ENCODE data around the gene DNAJC13. TPM values are rescaled to one million over a fixed set of nuclear protein-coding genes. Genes with fewer than 3 reads are reported as not detected.

DNAJC13 gene
- total and polyA plus RNA-seq, 2 of the 8 experiments (the other 6 are each of a cell fraction or from before 2014, with no cell fraction given) = 7.9 to 28.8 TPM

- H2BK5ac ChIP-seq (ENCODE audit: low read depth, low read length) = no peak overlapping the region
- TF ChIP-seq E2F6 (IDR thresholded peaks at IDR 0.05) (no peak), CBX8 (IDR thresholded peaks at IDR 0.05; ENCODE audit: borderline replicate concordance, low read depth, low read length) (no peak), BACH1 (IDR thresholded peaks at IDR 0.05; ENCODE audit: low read length) (no peak), TCF12 (IDR thresholded peaks at IDR 0.05; ENCODE audit: low read depth, low read length) (no peak), CTBP2 (IDR thresholded peaks at IDR 0.05; ENCODE audit: borderline replicate concordance, insufficient read depth, insufficient read length, low read length) (no peak), CHD2 (IDR thresholded peaks at IDR 0.05; ENCODE audit: low read length) (no peak), SP2 (IDR thresholded peaks at IDR 0.05; ENCODE audit: low read length) (no peak), CHD1 (IDR thresholded peaks at IDR 0.05; ENCODE audit: low read depth, low read length) (no peak), SAP30 (IDR thresholded peaks at IDR 0.05; ENCODE audit: insufficient read depth, insufficient replicate concordance, low read length) (no peak), CBX5 (IDR thresholded peaks at IDR 0.05; ENCODE audit: low read depth, low read length) (no peak), GTF2F1 (IDR thresholded peaks at IDR 0.05; ENCODE audit: borderline replicate concordance, low read depth, low read length) (no peak), SIN3A (conservative IDR thresholded peaks at IDR 0.05 in 1 of 2, IDR thresholded peaks at IDR 0.05 in 1 of 2; ENCODE audit: low read depth in 1 of 2, low read length in 2 of 2) (no peak), BCL11A (IDR thresholded peaks at IDR 0.05; ENCODE audit: low read depth in 2 of 2, low read length in 2 of 2) (no peak)
- FAIRE-seq (no peak), DNase-seq (ENCODE audit: low read depth in 1 of 2, low spot score in 2 of 2) (no peak)
- CTCF ChIA-PET (ENCODE audit: partially characterized antibody) = no interaction called here
- H3K23me2 ChIP-seq (ENCODE audit: low read depth, low read length) = no peaks in the 10 kb centered on the region
- H2AFZ ChIP-seq (ENCODE audit: low read length) = no peak overlapping the region
- no peak overlapping the region for H3K27ac ChIP-seq (ENCODE audit: low read depth, low read length)
- H3K4me3 ChIP-seq (ENCODE audit: extremely low read depth in 1 of 4, insufficient read depth in 2 of 4, low read depth in 3 of 4, low read length in 4 of 4) = no peak overlapping the region
- no peak overlapping the region for H3K4me2 ChIP-seq (ENCODE audit: insufficient read depth in 1 of 2, low read depth in 2 of 2, low read length in 2 of 2)
- no peaks in the 10 kb centered on the region for H4K20me1 ChIP-seq (replicated peaks in 1 of 2; ENCODE audit: control insufficient read depth in 1 of 2, insufficient read depth in 2 of 2, low read length in 2 of 2)
- no peak overlapping the region for H2BK15ac ChIP-seq (ENCODE audit: low read length)
- H3K9me3 ChIP-seq (ENCODE audit: insufficient read depth in 2 of 2, low read depth in 1 of 2, low read length in 1 of 2) = no peaks in the 10 kb centered on the region
- no peaks in the 10 kb centered on the region for H3K27me3 ChIP-seq (replicated peaks in 1 of 4; ENCODE audit: control insufficient read depth in 3 of 4, extremely low read depth in 1 of 4, insufficient read depth in 3 of 4, low read length in 3 of 4)
- H4K5ac ChIP-seq (ENCODE audit: insufficient read length, low read depth, low read length) = no peak overlapping the region
- H3K23ac ChIP-seq (ENCODE audit: insufficient read length) = no peak overlapping the region
- H2BK20ac ChIP-seq (ENCODE audit: low read length) = no peak overlapping the region
- 92% methylated on average over 2 of the region's 2 CpGs; no CpG with 5 or more reads in 1 of the 2 experiments for WGBS, 2 experiments (ENCODE audit: extremely low coverage in 1 of 2, insufficient coverage in 1 of 2, insufficient read length in 1 of 2, insufficient replicate concordance in 2 of 2, low coverage in 1 of 2, low lambda C conversion rate in 2 of 2, missing lambda C conversion rate in 1 of 2)
- no peaks in the 10 kb centered on the region for H3K79me1 ChIP-seq (ENCODE audit: low read depth, low read length)
- H4K91ac ChIP-seq (replicated peaks; ENCODE audit: insufficient read length, low read length) = no peak overlapping the region
- no peak overlapping the region for H3K14ac ChIP-seq (ENCODE audit: insufficient read length)
- H2BK120ac ChIP-seq (replicated peaks; ENCODE audit: low read depth, low read length) = no peak overlapping the region
- POLR2A ChIA-PET (ENCODE audit: partially characterized antibody) = no interaction called here
- no peaks in the 10 kb centered on the region for H3K36me3 ChIP-seq (ENCODE audit: control insufficient read depth in 2 of 4, insufficient read depth in 4 of 4, low read length in 3 of 4)
- no peak overlapping the region for H3K9ac ChIP-seq (replicated peaks in 1 of 4; ENCODE audit: extremely low read depth in 1 of 4, low read depth in 3 of 4, low read length in 3 of 4)
- no peaks in the 10 kb centered on the region for H3K79me2 ChIP-seq (ENCODE audit: control insufficient read depth in 1 of 2, insufficient read depth in 2 of 2, low read length in 2 of 2)
- H3K4ac ChIP-seq (replicated peaks; ENCODE audit: insufficient read length, low read depth, low read length) = no peak overlapping the region
- no peak overlapping the region for H2BK12ac ChIP-seq (ENCODE audit: low read depth, low read length)
- H3K18ac ChIP-seq (ENCODE audit: extremely low read depth, low read length) = no peak overlapping the region
- no peak overlapping the region for H4K8ac ChIP-seq (ENCODE audit: extremely low read depth, insufficient read depth, low read length)
- no peak overlapping the region for H2AK5ac ChIP-seq (ENCODE audit: low read depth, low read length)
- H3K4me1 ChIP-seq (replicated peaks in 1 of 4; ENCODE audit: control insufficient read depth in 3 of 4, insufficient read depth in 4 of 4, low read length in 3 of 4) = peaks cover 0 to 4% (median 0%) of the 10 kb centered on the region in 4 experiments; a peak in 1 of 7 replicates
- H3K56ac ChIP-seq (replicated peaks; ENCODE audit: insufficient read length, low read depth, low read length) = no peak overlapping the region
Measured at GRCh38 chr3:132564070-132564465, 146.8 kb downstream of the DNAJC13 start.
